Testis (tissue), 3 donors: Measurements from ENCODE around the gene KIF1A. TPM values are rescaled to one million over a fixed set of nuclear protein-coding genes. Genes with fewer than 3 reads are reported as not detected.

Experiments
- DNase-seq: peaks from one replicate; pipeline ENCODE4 v3.0.0-alpha.2; 2019
- H3K27ac ChIP-seq, 2 donors: fragments of 200-600 bp; sonication (generic); one replicate each; pipeline ENCODE4 v1.5.1; 2019
- H3K27me3 ChIP-seq: fragments of 200-600 bp; sonication (generic); one replicate; pipeline ENCODE4 v1.5.1; 2019
- H3K36me3 ChIP-seq: fragments of 200-600 bp; sonication (generic); one replicate; pipeline ENCODE4 v1.5.1; 2017; ENCODE audit warnings: low read depth; ENCODE audit errors: missing control alignments
- H3K4me1 ChIP-seq: fragments of 200-600 bp; sonication (generic); one replicate; pipeline ENCODE4 v1.5.1; 2019
- H3K4me3 ChIP-seq, 2 donors: fragments of 200-600 bp; sonication (generic); one replicate each; pipeline ENCODE4 v1.5.1; 2017 to 2019
- H3K9me3 ChIP-seq: fragments of 200-600 bp; sonication (generic); one replicate; pipeline ENCODE4 v1.5.1; 2017
- POLR2A ChIP-seq: fragments of 450-650 bp; IDR thresholded peaks from one replicate; pipeline ENCODE4 v1.6.1; 2017; ENCODE audit warnings: antibody characterized with exemption, mild to moderate bottlenecking, moderate library complexity
- WGBS, 2 donors: methylation state at CpG; one replicate each; pipeline ENCODE4 v1.1.5; 2018; 5-methylcytosine and 5-hydroxymethylcytosine counted together
- intact Hi-C: fragments of 100-400 bp; cut with DNase I; formaldehyde crosslinking; loops from one replicate; pipeline ENCODE4 v1.15.1; 2023; ENCODE audit warnings: low total_unique reads
- polyA plus RNA-seq: library from polyadenylated mRNA; stranded (reverse); fragments of 350-450 nt; fragmentation: Illumina TruSeq; extraction: RNeasy Lipid Tissue Mini Kit (QIAGEN cat#74804); gene quantifications from one replicate; pipeline ENCODE4 v1.2.3, GENCODE V29; 2014; ENCODE audit warnings: low read depth, low replicate concordance; ENCODE audit not compliant: insufficient read depth
- total RNA-seq, 2 donors: library from RNA; depleted of rRNA; stranded (reverse); fragments of >200 nt; gene quantifications; one replicate each; pipeline ENCODE4 v1.2.3, GENCODE V29; 2016
- TF ChIP-seq, protein P1 (sequence below), 3 experiments: fragments of 450-650 bp in 2 of 3; fragments of 200-600 bp in 1 of 3; sonication (generic) in 1 of 3; IDR thresholded peaks; one replicate each; pipeline ENCODE4 v1.5.1; 2016 to 2019; ENCODE audit warnings: antibody characterized with exemption in 3 of 3, mild to moderate bottlenecking in 2 of 3, moderate library complexity in 1 of 3

KIF1A gene
- total and polyA plus RNA-seq, 3 donors from 2014 or later, result 33.5 to 42.1 (median 37.0) TPM

DNA sequence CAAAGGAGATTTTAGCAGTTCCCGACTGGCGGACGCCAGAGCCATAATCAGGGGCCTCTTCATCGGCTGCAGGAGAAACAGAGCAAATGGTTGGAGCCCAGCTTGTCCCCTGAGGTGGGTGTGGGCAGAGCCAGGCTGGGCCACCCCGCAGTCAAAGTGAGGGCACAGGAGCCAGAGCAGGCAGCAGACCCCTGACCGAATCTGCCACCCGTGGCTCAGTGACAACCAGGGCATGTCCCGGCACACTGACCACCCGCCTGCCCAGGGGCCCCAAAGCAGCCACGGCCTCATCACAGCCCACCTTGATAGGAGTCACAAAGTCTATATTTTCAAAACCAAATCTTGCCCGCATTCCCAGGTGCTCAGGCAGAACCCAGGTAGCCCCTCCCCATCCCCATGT is 72.8 kb downstream of the KIF1A start:
- intact Hi-C loops, result no loop called here
- no peak for TF ChIP-seq POLR2A
- TF ChIP-seq, protein P1, sequence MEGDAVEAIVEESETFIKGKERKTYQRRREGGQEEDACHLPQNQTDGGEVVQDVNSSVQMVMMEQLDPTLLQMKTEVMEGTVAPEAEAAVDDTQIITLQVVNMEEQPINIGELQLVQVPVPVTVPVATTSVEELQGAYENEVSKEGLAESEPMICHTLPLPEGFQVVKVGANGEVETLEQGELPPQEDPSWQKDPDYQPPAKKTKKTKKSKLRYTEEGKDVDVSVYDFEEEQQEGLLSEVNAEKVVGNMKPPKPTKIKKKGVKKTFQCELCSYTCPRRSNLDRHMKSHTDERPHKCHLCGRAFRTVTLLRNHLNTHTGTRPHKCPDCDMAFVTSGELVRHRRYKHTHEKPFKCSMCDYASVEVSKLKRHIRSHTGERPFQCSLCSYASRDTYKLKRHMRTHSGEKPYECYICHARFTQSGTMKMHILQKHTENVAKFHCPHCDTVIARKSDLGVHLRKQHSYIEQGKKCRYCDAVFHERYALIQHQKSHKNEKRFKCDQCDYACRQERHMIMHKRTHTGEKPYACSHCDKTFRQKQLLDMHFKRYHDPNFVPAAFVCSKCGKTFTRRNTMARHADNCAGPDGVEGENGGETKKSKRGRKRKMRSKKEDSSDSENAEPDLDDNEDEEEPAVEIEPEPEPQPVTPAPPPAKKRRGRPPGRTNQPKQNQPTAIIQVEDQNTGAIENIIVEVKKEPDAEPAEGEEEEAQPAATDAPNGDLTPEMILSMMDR (IDR thresholded peaks at IDR 0.05), result no peak
- no peak for DNase-seq
- H3K27ac ChIP-seq, result no peak overlapping the region
- H3K4me3 ChIP-seq, result no peak overlapping the region
- no peaks in the 10 kb centered on the region for H3K27me3 ChIP-seq
- no peaks in the 10 kb centered on the region for H3K4me1 ChIP-seq
- WGBS, 2 donors, result 95 to 100% methylated on average over 1 to 11 of the region's 11 CpGs
- no peaks in the 10 kb centered on the region for H3K9me3 ChIP-seq
- no peaks in the 10 kb centered on the region for H3K36me3 ChIP-seq

- Histone ChIP-seq H3K4me1 (no peaks in the 10 kb centered on the region), H3K4me3 (no peak overlapping the region), H3K27me3 (no peaks in the 10 kb centered on the region), H3K9me3 (no peaks in the 10 kb centered on the region), H3K27ac (no peak overlapping the region), H3K36me3 (no peaks in the 10 kb centered on the region)
- TF ChIP-seq, protein P1 (IDR thresholded peaks at IDR 0.05), result no peak
- no peak for TF ChIP-seq POLR2A
- intact Hi-C loops, result no loop called here
- DNase-seq, result no peak
- 93 to 97% methylated on average over 11 to 16 of the region's 16 CpGs for WGBS, 2 donors
Observed at GRCh38 chr2:240746671-240747070, 73.3 kb downstream of the KIF1A start.

- Histone ChIP-seq H3K27me3 (no peaks in the 10 kb centered on the region), H3K4me3 (no peak overlapping the region), H3K9me3 (no peaks in the 10 kb centered on the region), H3K36me3 (no peaks in the 10 kb centered on the region), H3K4me1 (no peaks in the 10 kb centered on the region), H3K27ac (no peak overlapping the region)
- 88 to 95% methylated on average over 12 to 15 of the region's 15 CpGs for WGBS, 2 donors
- no peak for DNase-seq
- intact Hi-C loops, result no loop called here
- TF ChIP-seq, protein P1 (IDR thresholded peaks at IDR 0.05), result no peak
- no peak for TF ChIP-seq POLR2A
Observed at GRCh38 chr2:240745962-240746361, 74.1 kb downstream of the KIF1A start.

DNA sequence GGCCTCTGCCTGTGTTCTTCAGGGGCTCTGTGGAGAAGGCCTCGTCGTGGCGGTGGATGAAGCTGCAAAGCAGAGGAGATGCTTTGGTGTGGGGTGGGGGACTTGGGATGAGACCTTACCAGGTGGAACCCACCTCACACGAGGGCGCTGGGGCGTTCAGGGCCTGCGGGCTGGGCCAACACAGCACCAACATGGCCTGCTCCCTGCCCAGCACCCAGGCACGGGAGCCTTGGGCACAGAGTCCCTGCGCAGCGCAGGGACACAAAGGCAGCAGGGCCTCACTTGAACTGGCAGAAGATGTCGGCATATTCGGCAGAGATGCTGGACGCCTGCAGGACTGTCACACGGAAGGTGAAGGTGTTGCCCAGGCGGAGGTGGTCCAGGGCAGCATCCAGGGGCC is 74.6 kb downstream of the KIF1A start:
- intact Hi-C loops, result no loop called here
- H3K36me3 ChIP-seq, result no peaks in the 10 kb centered on the region
- no peak overlapping the region for H3K27ac ChIP-seq
- WGBS, 2 donors, result 95 to 96% methylated on average over 12 to 15 of the region's 15 CpGs
- H3K27me3 ChIP-seq, result no peaks in the 10 kb centered on the region
- TF ChIP-seq POLR2A, result no peak
- TF ChIP-seq, protein P1 (IDR thresholded peaks at IDR 0.05), result no peak
- DNase-seq, result no peak
- no peak overlapping the region for H3K4me3 ChIP-seq
- H3K9me3 ChIP-seq, result no peaks in the 10 kb centered on the region
- no peaks in the 10 kb centered on the region for H3K4me1 ChIP-seq

DNA sequence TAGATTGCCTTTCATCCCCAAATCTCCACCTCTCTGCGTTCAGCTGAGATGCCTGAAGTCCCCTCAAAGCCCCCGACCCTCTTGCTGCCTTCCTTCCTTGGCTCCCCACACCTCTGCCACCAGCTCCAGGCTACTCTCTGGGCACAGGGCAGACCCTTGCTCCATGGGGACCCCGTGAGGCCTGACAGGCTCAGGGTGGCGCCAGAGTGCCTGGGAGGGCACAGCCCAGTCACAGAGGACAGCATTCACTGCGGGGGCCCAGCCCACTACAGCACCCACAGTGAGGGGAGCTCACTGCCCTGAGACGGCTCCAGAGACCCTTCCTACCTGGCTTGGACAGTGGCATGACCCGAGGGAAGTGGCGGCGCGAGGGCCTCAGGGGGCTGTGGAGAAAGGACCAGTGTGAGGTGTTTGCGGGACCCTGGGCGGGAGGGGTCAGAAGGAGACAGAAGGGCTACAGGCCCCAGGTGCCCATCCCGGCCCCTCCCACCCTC is 77.4 kb downstream of the KIF1A start:
- WGBS, 2 donors, result 95 to 96% methylated on average over 9 to 13 of the region's 13 CpGs
- no peak for DNase-seq
- intact Hi-C loops, result no loop called here

More for the DNA sequence above, 77.4 kb downstream of the KIF1A start:
- Histone ChIP-seq H3K4me3 (no peak overlapping the region), H3K27ac (no peak overlapping the region), H3K9me3 (no peaks in the 10 kb centered on the region), H3K36me3 (no peaks in the 10 kb centered on the region), H3K4me1 (no peaks in the 10 kb centered on the region), H3K27me3 (no peaks in the 10 kb centered on the region)
- TF ChIP-seq, protein P1 (IDR thresholded peaks at IDR 0.05), result no peak
- no peak for TF ChIP-seq POLR2A
